ENCODE measurements around the gene MIER2. TPM values are rescaled to one million over a fixed set of nuclear protein-coding genes. Genes with fewer than 3 reads are reported as not detected.

Gene MIER2
- total RNA-seq, 1 donor = 14.8 TPM

- peak; percentile 58 for DNase-seq (ENCODE audit: insufficient read length, low spot score, missing footprints)
- peaks cover 14% of the 10 kb centered on the region for H3K36me3 ChIP-seq (ENCODE audit: insufficient read depth, low read length)
- H3K27ac ChIP-seq (ENCODE audit: low read depth, low read length) = peak overlapping the region; percentile 97
- peak overlapping the region; percentile 81 for H3K4me3 ChIP-seq (ENCODE audit: insufficient read depth, low read length)
- no peaks in the 10 kb centered on the region for H3K27me3 ChIP-seq (ENCODE audit: insufficient read depth, low read length)
- H3K4me1 ChIP-seq (ENCODE audit: insufficient read depth, low read length) = peaks cover 27% of the 10 kb centered on the region
- TF ChIP-seq, protein P1, sequence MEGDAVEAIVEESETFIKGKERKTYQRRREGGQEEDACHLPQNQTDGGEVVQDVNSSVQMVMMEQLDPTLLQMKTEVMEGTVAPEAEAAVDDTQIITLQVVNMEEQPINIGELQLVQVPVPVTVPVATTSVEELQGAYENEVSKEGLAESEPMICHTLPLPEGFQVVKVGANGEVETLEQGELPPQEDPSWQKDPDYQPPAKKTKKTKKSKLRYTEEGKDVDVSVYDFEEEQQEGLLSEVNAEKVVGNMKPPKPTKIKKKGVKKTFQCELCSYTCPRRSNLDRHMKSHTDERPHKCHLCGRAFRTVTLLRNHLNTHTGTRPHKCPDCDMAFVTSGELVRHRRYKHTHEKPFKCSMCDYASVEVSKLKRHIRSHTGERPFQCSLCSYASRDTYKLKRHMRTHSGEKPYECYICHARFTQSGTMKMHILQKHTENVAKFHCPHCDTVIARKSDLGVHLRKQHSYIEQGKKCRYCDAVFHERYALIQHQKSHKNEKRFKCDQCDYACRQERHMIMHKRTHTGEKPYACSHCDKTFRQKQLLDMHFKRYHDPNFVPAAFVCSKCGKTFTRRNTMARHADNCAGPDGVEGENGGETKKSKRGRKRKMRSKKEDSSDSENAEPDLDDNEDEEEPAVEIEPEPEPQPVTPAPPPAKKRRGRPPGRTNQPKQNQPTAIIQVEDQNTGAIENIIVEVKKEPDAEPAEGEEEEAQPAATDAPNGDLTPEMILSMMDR (IDR thresholded peaks at IDR 0.05; ENCODE audit: extremely low read depth, low read depth, low read length) = no peak
- peaks cover 60% of the 10 kb centered on the region for H4K20me1 ChIP-seq (ENCODE audit: insufficient read depth, low read length)
- peaks cover 73% of the 10 kb centered on the region for H3K79me2 ChIP-seq (ENCODE audit: insufficient read depth, low read length)
- peak overlapping the region; percentile 91 for H3K4me2 ChIP-seq (ENCODE audit: insufficient read depth, low read length)
- no peak overlapping the region for H2AFZ ChIP-seq (ENCODE audit: low read length)
- no peaks in the 10 kb centered on the region for H3K9me3 ChIP-seq (ENCODE audit: low read depth, low read length)
Measured at GRCh38 chr19:341386-342127, 3.0 kb downstream of the MIER2 start.

- H3K27ac ChIP-seq (ENCODE audit: low read depth, low read length) = peak overlapping the region; percentile 97
- TF ChIP-seq, protein P1 (IDR thresholded peaks at IDR 0.05; ENCODE audit: extremely low read depth, low read depth, low read length) = no peak
- no peaks in the 10 kb centered on the region for H3K27me3 ChIP-seq (ENCODE audit: insufficient read depth, low read length)
- H3K79me2 ChIP-seq (ENCODE audit: insufficient read depth, low read length) = peaks cover 80% of the 10 kb centered on the region
- H3K36me3 ChIP-seq (ENCODE audit: insufficient read depth, low read length) = peaks cover 14% of the 10 kb centered on the region
- H4K20me1 ChIP-seq (ENCODE audit: insufficient read depth, low read length) = peaks cover 68% of the 10 kb centered on the region
- no peaks in the 10 kb centered on the region for H3K9me3 ChIP-seq (ENCODE audit: low read depth, low read length)
- H2AFZ ChIP-seq (ENCODE audit: low read length) = no peak overlapping the region
- peak overlapping the region; percentile 91 for H3K4me2 ChIP-seq (ENCODE audit: insufficient read depth, low read length)
- H3K4me3 ChIP-seq (ENCODE audit: insufficient read depth, low read length) = no peak overlapping the region
- H3K4me1 ChIP-seq (ENCODE audit: insufficient read depth, low read length) = peaks cover 33% of the 10 kb centered on the region
- DNase-seq (ENCODE audit: insufficient read length, low spot score, missing footprints) = peak; percentile 52
Measured at GRCh38 chr19:340620-341385, 3.8 kb downstream of the MIER2 start.

- Histone ChIP-seq H3K36me3 (ENCODE audit: insufficient read depth, low read length) (peaks cover 23% of the 10 kb centered on the region), H3K4me1 (ENCODE audit: insufficient read depth, low read length) (peaks cover 33% of the 10 kb centered on the region), H4K20me1 (ENCODE audit: insufficient read depth, low read length) (peaks cover 82% of the 10 kb centered on the region), H3K4me3 (ENCODE audit: insufficient read depth, low read length) (no peak overlapping the region), H3K27ac (ENCODE audit: low read depth, low read length) (no peak overlapping the region), H3K27me3 (ENCODE audit: insufficient read depth, low read length) (no peaks in the 10 kb centered on the region), H3K79me2 (ENCODE audit: insufficient read depth, low read length) (peaks cover 94% of the 10 kb centered on the region), H2AFZ (ENCODE audit: low read length) (no peak overlapping the region), H3K9me3 (ENCODE audit: low read depth, low read length) (no peaks in the 10 kb centered on the region), H3K4me2 (ENCODE audit: insufficient read depth, low read length) (no peak overlapping the region)
- DNase-seq (ENCODE audit: insufficient read length, low spot score, missing footprints) = peak; percentile 31
- TF ChIP-seq, protein P1 (IDR thresholded peaks at IDR 0.05; ENCODE audit: extremely low read depth, low read depth, low read length) = no peak
Measured at GRCh38 chr19:339262-339887, 5.2 kb downstream of the MIER2 start.
